ENCODE data around the gene EMSY. TPM values are rescaled to one million over a fixed set of nuclear protein-coding genes. Genes with fewer than 3 reads are reported as not detected.

EMSY gene
- total RNA-seq, 3 donors from 2014 or later, result 22.9 to 71.3 (median 43.9) TPM

- no peak for DNase-seq (ENCODE audit: low spot score in 2 of 2)
- intact Hi-C loops (cut with DNase I; ENCODE audit: low total_unique reads), result no loop called here
- Histone ChIP-seq H3K27ac (no peak overlapping the region), H3K4me3 (no peak overlapping the region), H3K9me3 (no peaks in the 10 kb centered on the region), H3K4me1 (no peaks in the 10 kb centered on the region), H3K27me3 (no peaks in the 10 kb centered on the region), H3K36me3 (no peaks in the 10 kb centered on the region)
- TF ChIP-seq POLR2AphosphoS5 (IDR thresholded peaks at IDR 0.05) (no peak), POLR2A (IDR thresholded peaks at IDR 0.05) (no peak), CTCF (IDR thresholded peaks at IDR 0.05) (no peak)
Observed at GRCh38 chr11:76558473-76558872, 113.7 kb downstream of the EMSY start.

GRCh38 chr11:76558891-76559290, 114.1 kb downstream of the EMSY start:
- no peak overlapping the region for H3K27ac ChIP-seq
- H3K4me3 ChIP-seq, result no peak overlapping the region
- H3K36me3 ChIP-seq, result no peaks in the 10 kb centered on the region
- no peaks in the 10 kb centered on the region for H3K27me3 ChIP-seq
- intact Hi-C loops (cut with DNase I; ENCODE audit: low total_unique reads), result no loop called here
- no peaks in the 10 kb centered on the region for H3K4me1 ChIP-seq
- no peak for TF ChIP-seq POLR2AphosphoS5 (IDR thresholded peaks at IDR 0.05)
- no peak for TF ChIP-seq CTCF (IDR thresholded peaks at IDR 0.05)
- TF ChIP-seq POLR2A (IDR thresholded peaks at IDR 0.05), result no peak
- no peaks in the 10 kb centered on the region for H3K9me3 ChIP-seq
- no peak for DNase-seq (ENCODE audit: low spot score in 2 of 2)

DNA sequence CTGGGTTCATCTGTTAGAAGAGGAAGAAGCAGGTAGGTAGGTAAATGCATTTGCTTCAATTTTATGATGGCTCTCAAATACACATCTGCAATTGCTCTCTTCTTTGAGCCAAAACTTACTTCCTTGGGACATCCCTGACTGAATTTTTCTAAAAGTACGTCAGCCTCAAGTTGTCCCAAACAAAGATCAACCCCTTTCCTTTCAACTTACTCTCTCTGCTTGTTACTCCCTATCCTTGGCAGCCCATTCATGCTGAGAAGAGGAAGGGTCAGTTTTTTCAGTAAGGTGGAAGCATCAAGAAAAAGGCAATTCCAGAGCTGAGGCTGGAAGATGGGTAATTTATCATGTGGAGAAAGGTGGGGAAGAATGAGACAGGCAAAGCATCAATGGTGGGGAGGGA, 114.5 kb downstream of the EMSY start:
- H3K27me3 ChIP-seq, result no peaks in the 10 kb centered on the region
- H3K36me3 ChIP-seq, result no peaks in the 10 kb centered on the region
- no peaks in the 10 kb centered on the region for H3K9me3 ChIP-seq
- TF ChIP-seq POLR2AphosphoS5 (IDR thresholded peaks at IDR 0.05), result no peak
- no peak for TF ChIP-seq POLR2A (IDR thresholded peaks at IDR 0.05)
- TF ChIP-seq CTCF (IDR thresholded peaks at IDR 0.05), result no peak
- no peaks in the 10 kb centered on the region for H3K4me1 ChIP-seq
- no peak for DNase-seq (ENCODE audit: low spot score in 2 of 2)
- H3K4me3 ChIP-seq, result no peak overlapping the region
- no peak overlapping the region for H3K27ac ChIP-seq
- intact Hi-C loops (cut with DNase I; ENCODE audit: low total_unique reads), result no loop called here

- no peak overlapping the region for H3K27ac ChIP-seq
- no peak for TF ChIP-seq POLR2AphosphoS5 (IDR thresholded peaks at IDR 0.05)
- intact Hi-C loops (cut with DNase I; ENCODE audit: low total_unique reads), result no loop called here
- H3K9me3 ChIP-seq, result no peaks in the 10 kb centered on the region
- no peaks in the 10 kb centered on the region for H3K27me3 ChIP-seq
- DNase-seq (ENCODE audit: low spot score in 2 of 2), result no peak
- no peaks in the 10 kb centered on the region for H3K36me3 ChIP-seq
- H3K4me1 ChIP-seq, result no peaks in the 10 kb centered on the region
- no peak overlapping the region for H3K4me3 ChIP-seq
Observed at GRCh38 chr11:76560219-76560618, 115.4 kb downstream of the EMSY start.

DNA sequence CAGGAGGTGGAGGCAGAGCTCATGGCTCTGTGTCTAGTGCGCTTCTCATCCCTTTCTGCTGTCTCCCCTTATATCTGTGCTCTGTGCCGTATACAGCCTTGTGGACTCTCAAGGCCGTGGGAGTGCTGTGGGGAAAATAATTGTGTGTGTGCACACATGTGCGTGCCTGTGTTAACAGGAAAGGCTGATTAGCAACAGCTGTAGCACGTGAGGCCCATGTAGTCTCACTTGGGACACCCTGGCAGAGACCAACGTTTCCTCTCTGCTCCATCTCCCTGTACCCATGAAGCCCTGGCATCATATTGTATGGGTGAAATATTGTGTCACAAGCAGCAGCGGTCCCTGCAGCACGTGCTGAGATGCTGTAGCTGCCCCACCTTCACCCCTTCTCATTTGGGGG, 116.4 kb downstream of the EMSY start:
- TF ChIP-seq POLR2AphosphoS5 (IDR thresholded peaks at IDR 0.05), result no peak
- no peak for TF ChIP-seq CTCF (IDR thresholded peaks at IDR 0.05)
- no peak for TF ChIP-seq POLR2A (IDR thresholded peaks at IDR 0.05)
- intact Hi-C loops (cut with DNase I; ENCODE audit: low total_unique reads), result no loop called here
- H3K36me3 ChIP-seq, result no peaks in the 10 kb centered on the region
- DNase-seq (ENCODE audit: low spot score in 2 of 2), result no peak
- no peaks in the 10 kb centered on the region for H3K27me3 ChIP-seq
- no peak overlapping the region for H3K27ac ChIP-seq
- no peak overlapping the region for H3K4me3 ChIP-seq
- no peaks in the 10 kb centered on the region for H3K9me3 ChIP-seq
- no peaks in the 10 kb centered on the region for H3K4me1 ChIP-seq

GRCh38 chr11:76562541-76562940, 117.7 kb downstream of the EMSY start:
- intact Hi-C loops (cut with DNase I; ENCODE audit: low total_unique reads), result no loop called here

More at GRCh38 chr11:76562541-76562940, 117.7 kb downstream of the EMSY start:
- no peak overlapping the region for H3K27ac ChIP-seq
- no peak for DNase-seq (ENCODE audit: low spot score in 2 of 2)
- no peaks in the 10 kb centered on the region for H3K27me3 ChIP-seq
- TF ChIP-seq POLR2A (IDR thresholded peaks at IDR 0.05) (no peak), POLR2AphosphoS5 (IDR thresholded peaks at IDR 0.05) (no peak), CTCF (IDR thresholded peaks at IDR 0.05) (no peak)
- no peaks in the 10 kb centered on the region for H3K36me3 ChIP-seq
- H3K4me1 ChIP-seq, result no peaks in the 10 kb centered on the region
- H3K4me3 ChIP-seq, result no peak overlapping the region
- H3K9me3 ChIP-seq, result no peaks in the 10 kb centered on the region
